Naive B cell (primary cell): Measurements from ENCODE around the gene KRT73. TPM values are rescaled to one million over a fixed set of nuclear protein-coding genes. Genes with fewer than 3 reads are reported as not detected.

Experiments
- ATAC-seq, 2 donors: fragments of 150-1000 bp; cut with Tn5 transposase; 2 replicates each; pipeline ENCODE4 v1.10.0; 2021; ENCODE audit warnings: low read depth in 2 of 2, mild to moderate bottlenecking in 2 of 2, moderate library complexity in 2 of 2
- DNase-seq: peaks from one replicate; pipeline ENCODE4 v3.0.0; 2022
- H3K27ac Mint-ChIP-seq, 6 donors: one replicate each; pipeline ENCODE4 v1.8.0; 2020 to 2022; ENCODE audit warnings: mild to moderate bottlenecking in 6 of 6, mixed read lengths in 6 of 6, moderate library complexity in 5 of 6, inconsistent platforms in 2 of 6
- H3K27me3 Mint-ChIP-seq, 3 donors: one replicate each; pipeline ENCODE4 v1.8.0; 2021 to 2022; ENCODE audit warnings: mixed read lengths in 3 of 3, mild to moderate bottlenecking in 1 of 3
- H3K36me3 Mint-ChIP-seq, 2 donors: one replicate each; pipeline ENCODE4 v1.8.0; 2020 to 2022; ENCODE audit warnings: mixed read lengths in 2 of 2, inconsistent platforms in 1 of 2, mild to moderate bottlenecking in 1 of 2
- H3K4me1 Mint-ChIP-seq, 3 donors: one replicate each; pipeline ENCODE4 v1.8.0; 2020 to 2022; ENCODE audit warnings: mixed read lengths in 3 of 3, inconsistent platforms in 1 of 3, mild to moderate bottlenecking in 1 of 3, moderate library complexity in 1 of 3
- H3K4me3 Mint-ChIP-seq, 8 donors: one replicate each; pipeline ENCODE4 v1.8.0; 2020 to 2022; ENCODE audit warnings: mild to moderate bottlenecking in 8 of 8, mixed read lengths in 8 of 8, moderate library complexity in 8 of 8, inconsistent platforms in 2 of 8
- H3K9me3 Mint-ChIP-seq, 7 donors: one replicate each; pipeline ENCODE4 v1.8.0; 2020 to 2022; ENCODE audit warnings: mixed read lengths in 7 of 7, mild to moderate bottlenecking in 5 of 7, inconsistent platforms in 2 of 7, moderate library complexity in 1 of 7
- polyA plus RNA-seq, 6 donors: library from polyadenylated mRNA; unstranded; fragments of 300-500 nt; fragmentation: Illumina TruSeq; gene quantifications; one replicate each; pipeline ENCODE4 v1.2.3, GENCODE V29; 2021; ENCODE audit warnings: low read depth in 6 of 6

Gene KRT73
- polyA plus RNA-seq, 6 donors from 2014 or later, result not detected

DNA sequence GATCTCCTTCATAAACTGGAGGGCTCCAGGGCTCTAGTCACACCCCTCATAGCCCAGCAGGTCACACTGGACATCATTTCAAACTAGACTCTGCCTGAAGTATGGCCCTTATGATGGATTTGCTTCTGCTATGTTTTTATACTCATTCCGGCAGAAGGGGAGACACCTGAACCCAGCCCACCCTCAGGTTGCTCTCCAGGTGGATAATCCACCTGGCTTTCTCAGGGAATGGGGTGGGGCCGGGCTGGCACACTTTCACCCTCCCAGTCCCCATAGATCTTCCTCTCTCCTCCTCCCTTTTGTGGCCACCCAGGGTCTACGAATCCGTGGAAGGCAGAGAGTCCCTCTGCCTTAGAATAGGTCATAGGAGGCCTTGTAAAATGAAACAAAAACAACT lies 9.8 kb upstream of the KRT73 start:
- Mint-ChIP-seq H3K36me3 (peaks cover 0 to 2% of the 10 kb centered on the region in 2 donors), H3K27me3 (peaks cover 4 to 42% (median 12%) of the 10 kb centered on the region in 3 donors), H3K4me3 (no peak overlapping the region), H3K4me1 (no peaks in the 10 kb centered on the region), H3K27ac (no peak overlapping the region), H3K9me3 (peaks cover 0 to 16% (median 0%) of the 10 kb centered on the region in 7 donors)
- DNase-seq (no peak), ATAC-seq (no peak)

DNA sequence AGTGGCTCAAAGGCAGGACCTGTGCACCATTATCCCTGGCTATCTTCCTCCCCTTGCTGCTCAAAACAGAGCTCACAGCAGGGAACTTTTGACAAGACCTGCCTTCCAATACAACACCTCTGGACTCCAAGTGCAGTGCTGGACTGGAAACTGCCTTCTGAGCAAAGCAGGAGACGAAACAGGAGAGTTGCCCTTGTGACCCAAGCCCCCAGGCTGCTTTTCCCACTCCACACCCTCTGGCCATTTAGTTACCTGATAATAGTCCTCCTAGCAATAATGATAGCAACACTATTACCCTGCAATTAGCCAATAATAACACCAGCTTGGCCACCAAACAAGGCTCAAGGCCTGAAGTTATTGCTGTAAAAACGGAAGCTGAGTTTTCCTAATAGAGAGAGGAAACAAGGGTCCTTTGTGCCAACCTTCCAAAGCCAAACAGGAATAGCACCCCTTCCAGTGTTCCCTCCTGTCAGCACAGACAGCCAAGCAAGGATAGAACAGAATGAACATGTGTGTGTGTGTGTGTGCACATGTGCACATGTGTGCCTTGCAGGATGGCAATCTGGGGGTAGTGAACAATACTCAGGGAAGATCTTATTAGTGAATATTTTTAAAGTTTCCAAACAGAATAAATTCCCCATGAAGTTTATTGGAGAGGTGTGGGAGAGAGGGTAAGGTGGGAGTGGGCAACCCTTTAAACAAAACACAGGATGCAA lies 9.2 kb upstream of the KRT73 start:
- H3K4me1 Mint-ChIP-seq, result no peaks in the 10 kb centered on the region
- no peak overlapping the region for H3K27ac Mint-ChIP-seq
- peaks cover 0 to 8% of the 10 kb centered on the region in 2 donors for H3K36me3 Mint-ChIP-seq
- ATAC-seq, result no peak
- H3K9me3 Mint-ChIP-seq, result peaks cover 0 to 21% (median 0%) of the 10 kb centered on the region in 7 donors
- H3K4me3 Mint-ChIP-seq, result no peak overlapping the region
- H3K27me3 Mint-ChIP-seq, result peaks cover 4 to 42% (median 12%) of the 10 kb centered on the region in 3 donors
- no peak for DNase-seq

DNA sequence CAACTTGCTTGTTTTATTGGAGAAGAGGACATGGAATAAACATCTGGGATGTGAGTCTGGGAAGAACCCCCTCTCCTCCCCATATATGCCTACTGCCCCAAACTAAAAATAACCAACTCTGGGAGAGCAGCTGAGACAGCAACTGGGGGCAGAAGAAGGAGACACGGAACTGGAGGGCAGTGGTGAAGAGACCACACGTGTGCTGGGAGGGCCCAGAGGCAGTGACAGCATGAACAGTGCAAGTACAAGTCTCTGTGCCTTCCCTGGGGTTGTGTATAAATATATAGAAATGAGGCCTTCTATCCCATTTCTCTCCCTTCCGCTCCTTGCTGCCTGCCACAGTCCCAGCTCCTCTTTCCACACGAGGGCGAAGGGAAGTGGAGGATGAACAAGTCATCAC lies 4.0 kb upstream of the KRT73 start:
- Mint-ChIP-seq H3K27me3 (peaks cover 10 to 25% (median 16%) of the 10 kb centered on the region in 3 donors), H3K9me3 (peaks cover 0 to 23% (median 3%) of the 10 kb centered on the region in 7 donors), H3K36me3 (peaks cover 0 to 9% of the 10 kb centered on the region in 2 donors), H3K4me3 (no peak overlapping the region), H3K27ac (no peak overlapping the region), H3K4me1 (no peaks in the 10 kb centered on the region)
- DNase-seq (no peak), ATAC-seq (no peak)

DNA sequence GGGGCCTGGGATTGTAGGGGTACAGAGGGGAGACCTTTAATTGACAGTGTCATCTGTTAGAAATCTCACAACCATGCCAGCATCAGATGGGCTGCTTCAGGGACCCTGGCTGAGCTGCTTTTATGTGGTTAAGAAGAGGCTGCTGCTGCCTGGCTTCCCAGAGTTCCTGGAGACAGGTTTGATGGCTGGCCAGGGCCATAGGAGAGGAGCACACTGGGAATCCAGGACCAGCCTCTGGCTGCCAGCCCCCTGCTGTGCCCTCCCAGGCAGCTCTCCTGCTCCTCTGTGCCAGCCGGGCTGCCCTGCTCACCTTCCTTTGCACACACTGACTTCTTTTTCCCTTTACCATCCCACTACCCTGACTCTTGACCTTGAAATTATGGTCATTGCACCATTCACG lies 507 bp upstream of the KRT73 start:
- Mint-ChIP-seq H3K4me1 (no peaks in the 10 kb centered on the region), H3K27me3 (peaks cover 16 to 48% (median 37%) of the 10 kb centered on the region in 3 donors), H3K36me3 (peaks cover 0 to 9% of the 10 kb centered on the region in 2 donors), H3K27ac (no peak overlapping the region), H3K9me3 (peaks cover 0 to 15% (median 3%) of the 10 kb centered on the region in 7 donors), H3K4me3 (no peak overlapping the region)
- no peak for DNase-seq
- ATAC-seq, result no peak

DNA sequence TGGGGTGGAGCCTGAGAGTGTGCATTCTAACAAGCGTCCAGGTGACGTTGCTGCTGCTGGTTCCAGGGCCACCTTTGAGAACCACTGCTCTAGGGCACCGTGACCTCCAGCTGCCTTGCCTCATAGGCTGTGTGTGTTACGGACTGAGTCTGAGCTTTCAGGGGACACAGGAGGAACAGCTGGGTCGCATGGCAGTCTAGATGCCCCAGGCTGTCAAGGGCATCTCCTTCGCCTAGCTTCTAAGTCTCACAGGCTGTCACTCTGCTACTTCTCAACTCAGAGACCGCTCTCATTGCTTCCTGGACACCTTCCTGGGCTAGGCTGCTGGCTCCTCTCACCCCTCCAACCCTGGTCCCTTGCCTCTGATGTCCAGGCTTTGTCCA lies 965 bp downstream of the KRT73 start:
- Mint-ChIP-seq H3K27me3 (peaks cover 20 to 53% (median 39%) of the 10 kb centered on the region in 3 donors), H3K9me3 (peaks cover 0 to 3% (median 0%) of the 10 kb centered on the region in 7 donors), H3K27ac (no peak overlapping the region), H3K36me3 (no peaks in the 10 kb centered on the region), H3K4me3 (no peak overlapping the region), H3K4me1 (no peaks in the 10 kb centered on the region)
- DNase-seq, result no peak
- no peak for ATAC-seq

DNA sequence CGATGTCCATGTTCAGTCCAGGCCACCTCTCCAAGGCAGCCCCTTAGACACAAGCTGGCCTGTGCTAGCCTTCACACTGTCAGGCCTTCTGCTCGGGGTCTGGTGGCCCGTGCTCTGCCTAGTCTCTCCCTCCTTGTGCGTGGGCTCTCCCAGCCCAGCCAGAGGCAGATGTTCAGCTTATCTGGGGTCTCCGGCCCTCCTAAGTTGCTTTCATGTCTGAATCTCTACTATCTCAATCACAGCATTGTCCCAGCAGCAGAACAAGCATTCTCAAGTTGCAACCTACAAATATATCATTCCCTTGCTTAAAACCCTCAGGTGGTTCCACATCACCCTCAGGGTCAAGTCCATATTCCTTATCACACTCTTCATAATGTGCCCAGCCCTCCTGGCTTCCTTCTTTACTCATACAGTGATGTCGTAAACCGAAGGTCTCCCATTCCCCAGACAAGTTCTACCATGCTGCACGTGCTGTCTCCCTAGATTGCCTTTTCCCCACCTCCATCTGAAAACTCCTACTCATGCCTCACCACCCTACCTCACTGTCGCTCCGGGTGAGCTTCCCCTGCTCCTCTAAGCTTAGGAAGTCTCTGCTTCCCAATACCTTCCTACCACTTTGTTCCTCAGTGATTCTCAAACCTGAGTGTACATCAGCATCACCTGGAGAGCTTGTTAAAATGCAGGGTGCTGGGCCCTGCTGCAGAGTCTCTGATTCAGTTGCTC lies 1.5 kb downstream of the KRT73 start:
- H3K4me1 Mint-ChIP-seq, result no peaks in the 10 kb centered on the region
- no peak overlapping the region for H3K27ac Mint-ChIP-seq
- H3K9me3 Mint-ChIP-seq, result peaks cover 0 to 3% (median 0%) of the 10 kb centered on the region in 7 donors
- no peak overlapping the region for H3K4me3 Mint-ChIP-seq
- no peaks in the 10 kb centered on the region for H3K36me3 Mint-ChIP-seq
- no peak for ATAC-seq
- peaks cover 24 to 55% (median 41%) of the 10 kb centered on the region in 3 donors for H3K27me3 Mint-ChIP-seq
- no peak for DNase-seq

DNA sequence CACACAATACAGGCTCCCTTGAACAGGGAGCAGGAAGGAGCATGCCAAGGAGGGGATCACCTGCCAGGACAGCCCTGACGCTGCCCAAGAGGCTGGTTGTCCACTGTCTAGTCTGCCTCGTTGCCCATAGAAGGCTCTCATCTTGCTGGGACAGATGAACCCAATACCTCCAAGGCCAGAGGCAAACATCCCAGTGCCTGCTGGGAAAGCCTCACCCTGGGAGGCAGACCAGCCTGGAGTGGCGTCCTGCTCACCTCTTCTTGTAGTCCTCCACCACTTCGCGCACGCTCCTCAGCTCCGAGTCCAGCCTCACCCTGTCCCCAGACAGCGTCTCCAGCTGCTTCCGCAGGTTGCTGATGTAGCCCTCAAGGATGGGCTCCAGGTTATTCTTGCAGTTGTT lies 2.4 kb downstream of the KRT73 start:
- no peak for DNase-seq
- no peaks in the 10 kb centered on the region for H3K36me3 Mint-ChIP-seq
- H3K4me3 Mint-ChIP-seq, result no peak overlapping the region
- H3K27me3 Mint-ChIP-seq, result peaks cover 26 to 62% (median 44%) of the 10 kb centered on the region in 3 donors
- no peak for ATAC-seq
- no peaks in the 10 kb centered on the region for H3K4me1 Mint-ChIP-seq
- peaks cover 0 to 3% (median 0%) of the 10 kb centered on the region in 7 donors for H3K9me3 Mint-ChIP-seq
- no peak overlapping the region for H3K27ac Mint-ChIP-seq

DNA sequence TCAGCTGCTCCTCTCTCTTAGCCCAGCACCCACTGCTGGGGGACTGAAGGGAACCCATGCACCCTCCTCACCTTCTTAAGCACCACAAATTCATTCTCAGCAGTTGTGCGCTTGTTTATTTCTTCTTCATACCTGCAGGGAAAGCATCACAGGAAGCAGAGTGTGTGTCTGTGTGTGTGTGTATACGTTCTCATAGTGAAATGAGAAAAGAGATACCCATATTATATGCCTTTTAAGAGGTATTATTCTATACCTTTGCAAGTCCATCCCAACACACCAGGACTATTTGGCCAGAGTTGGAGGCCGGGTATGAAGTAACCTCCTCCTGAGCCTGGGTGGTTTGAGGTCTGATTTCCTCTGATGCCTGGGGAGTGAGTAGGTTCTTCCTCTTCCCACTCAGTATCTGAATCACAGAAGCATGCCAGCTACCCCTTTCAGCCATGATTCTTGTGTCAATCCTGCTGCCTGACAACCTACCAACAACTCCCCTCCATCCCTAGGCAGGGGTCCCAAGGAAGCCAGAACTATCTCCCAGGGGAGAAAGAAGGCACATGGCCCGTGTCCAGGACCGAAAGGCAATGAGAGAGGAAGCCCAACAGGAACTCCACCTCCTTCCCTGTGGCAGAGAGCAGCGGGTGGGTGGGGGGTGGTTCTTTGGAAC lies 3.0 kb downstream of the KRT73 start:
- Mint-ChIP-seq H3K4me3 (no peak overlapping the region), H3K9me3 (no peaks in the 10 kb centered on the region), H3K27me3 (peaks cover 20 to 62% (median 44%) of the 10 kb centered on the region in 3 donors), H3K36me3 (no peaks in the 10 kb centered on the region), H3K4me1 (no peaks in the 10 kb centered on the region), H3K27ac (no peak overlapping the region)
- ATAC-seq (no peak), DNase-seq (no peak)

DNA sequence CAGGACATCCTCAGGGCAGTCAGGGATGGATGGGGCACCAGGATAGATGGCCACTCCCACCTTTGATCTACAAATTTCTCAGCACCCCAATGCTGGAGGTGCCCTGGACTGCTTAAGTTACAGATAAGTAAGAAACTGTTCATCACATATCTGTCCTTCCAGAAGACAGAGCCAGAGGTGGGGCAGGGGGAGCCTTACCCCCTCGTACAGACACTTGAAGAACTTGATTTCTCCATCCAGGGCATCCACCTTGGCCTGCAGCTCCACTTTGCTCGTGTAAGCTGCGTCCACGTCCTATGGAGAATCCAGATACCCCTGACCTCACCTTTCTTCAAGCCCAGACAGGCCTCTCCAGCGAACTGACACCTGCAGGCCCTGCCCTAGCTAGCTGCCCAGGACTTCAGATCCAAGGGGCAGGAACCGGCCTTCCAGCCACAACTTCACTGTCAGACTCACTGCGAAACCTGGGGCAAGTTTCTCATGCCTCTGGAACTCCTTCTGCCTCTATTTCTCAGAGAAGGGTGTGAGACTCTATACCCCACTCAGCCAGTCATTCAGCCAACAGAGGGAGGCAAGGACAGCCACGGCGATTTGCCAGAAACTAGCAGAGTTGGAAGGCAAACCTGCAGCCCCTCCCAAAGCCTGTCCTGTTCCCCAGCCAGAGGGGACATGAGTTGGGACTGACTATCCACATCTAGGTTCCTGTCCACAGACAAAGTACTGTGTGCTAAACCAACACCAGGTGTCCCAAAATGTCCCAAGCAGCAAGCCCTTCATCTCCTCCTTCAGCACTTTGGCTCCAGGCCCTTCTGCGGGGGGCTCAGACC lies 3.8 kb downstream of the KRT73 start:
- Mint-ChIP-seq H3K4me3 (no peak overlapping the region), H3K9me3 (no peaks in the 10 kb centered on the region), H3K4me1 (no peaks in the 10 kb centered on the region), H3K27me3 (peaks cover 20 to 62% (median 49%) of the 10 kb centered on the region in 3 donors), H3K27ac (no peak overlapping the region), H3K36me3 (no peaks in the 10 kb centered on the region)
- DNase-seq (no peak), ATAC-seq (no peak)

DNA sequence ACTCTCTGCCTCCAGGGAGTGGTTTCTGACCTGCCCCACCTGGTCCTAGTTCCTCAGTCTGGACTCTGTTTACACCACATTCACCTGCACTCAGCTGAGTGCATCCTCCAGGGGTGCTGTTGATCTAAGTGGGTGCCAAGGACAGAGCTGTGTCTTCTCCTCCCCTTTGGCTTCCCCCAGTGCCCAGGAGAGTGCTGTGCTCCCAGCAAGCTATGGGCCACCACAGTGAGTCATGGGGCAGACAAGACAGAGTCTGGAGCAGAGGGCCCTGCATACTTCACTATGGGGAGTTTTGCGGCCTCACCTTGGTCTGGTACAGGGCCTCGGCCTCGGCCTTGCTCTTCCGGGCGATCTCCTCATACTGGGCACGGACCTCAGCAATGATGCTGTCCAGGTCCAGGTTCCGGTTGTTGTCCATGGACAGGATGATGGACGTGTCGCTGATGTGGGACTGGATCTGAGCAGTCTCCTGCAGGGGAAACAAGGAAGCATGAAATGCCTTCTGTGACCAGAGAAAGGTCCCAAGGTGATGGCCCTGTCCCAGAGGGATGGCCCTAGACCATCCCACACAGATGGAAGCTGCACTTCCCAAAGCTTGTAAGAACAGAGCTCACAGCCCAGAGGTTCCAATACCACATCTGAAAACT lies 4.9 kb downstream of the KRT73 start:
- H3K4me3 Mint-ChIP-seq, result no peak overlapping the region
- no peaks in the 10 kb centered on the region for H3K36me3 Mint-ChIP-seq
- no peaks in the 10 kb centered on the region for H3K9me3 Mint-ChIP-seq
- DNase-seq (no peak), ATAC-seq (no peak)
- no peaks in the 10 kb centered on the region for H3K4me1 Mint-ChIP-seq
- H3K27me3 Mint-ChIP-seq, result peaks cover 22 to 62% (median 54%) of the 10 kb centered on the region in 3 donors
- no peak overlapping the region for H3K27ac Mint-ChIP-seq

DNA sequence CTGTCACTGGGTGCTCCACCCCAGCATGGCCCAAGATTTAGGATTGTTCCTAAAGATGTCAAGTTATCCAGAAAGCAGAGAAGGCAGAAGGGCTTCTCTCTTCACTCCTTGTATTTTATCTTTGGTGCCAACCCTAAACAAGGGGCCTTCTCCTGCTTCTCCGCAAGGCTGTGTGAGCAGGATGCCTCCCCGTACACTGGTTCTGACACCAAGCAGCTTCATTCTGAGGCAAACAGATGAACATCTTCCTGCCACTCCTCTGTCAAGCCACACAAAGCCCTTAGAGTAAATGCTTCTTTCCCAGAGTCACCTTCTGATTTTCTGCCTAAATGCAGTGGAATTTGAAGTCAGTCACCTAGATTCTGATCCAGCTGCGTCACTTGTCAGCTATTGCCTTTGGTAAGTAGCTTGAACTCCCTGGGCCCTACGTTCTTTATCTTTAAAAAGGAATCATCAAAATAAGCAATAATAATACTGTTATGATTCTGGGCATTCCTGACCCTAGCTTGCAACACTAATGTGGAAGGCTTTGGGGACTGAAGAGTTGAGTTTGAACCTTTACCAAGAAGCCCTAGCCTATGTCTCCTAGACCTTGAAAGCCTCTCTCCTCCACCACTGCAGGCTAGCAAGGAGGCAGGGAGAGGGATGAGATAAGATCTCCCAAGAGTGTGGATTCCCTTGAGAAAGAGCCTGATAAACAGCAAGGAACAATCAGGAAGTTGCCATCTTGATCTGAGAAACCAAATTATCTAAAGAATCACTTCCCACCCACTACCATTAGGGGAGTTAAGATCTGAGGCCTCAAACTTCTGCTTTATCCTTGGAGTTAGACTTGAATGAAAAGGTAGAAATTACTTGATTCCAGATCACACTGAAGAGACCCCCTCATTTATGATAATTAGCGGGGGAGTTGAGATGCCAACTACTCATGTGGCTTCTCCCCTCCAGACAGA lies 5.7 kb downstream of the KRT73 start:
- H3K9me3 Mint-ChIP-seq, result no peaks in the 10 kb centered on the region
- H3K27ac Mint-ChIP-seq, result no peak overlapping the region
- ATAC-seq, result no peak
- no peaks in the 10 kb centered on the region for H3K4me1 Mint-ChIP-seq
- DNase-seq, result no peak
- H3K36me3 Mint-ChIP-seq, result no peaks in the 10 kb centered on the region
- peaks cover 22 to 67% (median 57%) of the 10 kb centered on the region in 3 donors for H3K27me3 Mint-ChIP-seq
- no peak overlapping the region for H3K4me3 Mint-ChIP-seq

DNA sequence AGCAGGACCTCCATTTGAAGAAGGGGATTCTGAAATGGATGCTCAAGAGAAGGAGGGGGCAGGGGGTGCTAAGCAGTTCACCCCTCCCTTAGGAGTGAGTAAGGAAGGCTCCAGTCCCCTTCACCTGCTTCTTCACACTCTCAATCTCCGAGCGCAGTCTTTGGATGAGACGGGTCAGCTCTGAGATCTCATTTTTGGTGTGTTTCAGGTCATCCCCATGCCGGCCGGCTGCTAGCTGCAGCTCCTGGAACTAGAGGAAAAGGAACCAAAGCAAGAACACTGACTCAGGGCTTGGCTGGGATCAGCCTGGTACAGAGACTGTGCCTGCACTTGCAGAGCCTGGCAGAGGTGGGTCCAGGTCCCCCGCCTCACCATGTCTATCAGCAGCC lies 7.3 kb downstream of the KRT73 start:
- ATAC-seq, result no peak
- Mint-ChIP-seq H3K27me3 (peaks cover 22 to 64% (median 48%) of the 10 kb centered on the region in 3 donors), H3K4me1 (no peaks in the 10 kb centered on the region), H3K27ac (no peak overlapping the region), H3K4me3 (no peak overlapping the region), H3K9me3 (no peaks in the 10 kb centered on the region), H3K36me3 (no peaks in the 10 kb centered on the region)
- no peak for DNase-seq
